A549 (cell line): ENCODE measurements around the gene ACSL3. TPM values are rescaled to one million over a fixed set of nuclear protein-coding genes. Genes with fewer than 3 reads are reported as not detected.
A peak's percentile ranks its signal among the peaks of the same experiment; 100 is the strongest.

Experiments used
- ATAC-seq, 2 experiments: fragments of 200-7000 bp in 1 of 2; fragments of >200 bp in 1 of 2; cut with Nextera tagmentation in 1 of 2; cut with Tn5 transposase in 1 of 2; 3 replicates each; pipeline versions ENCODE4 v1.8.0 to v1.9.1; 2018 to 2020; ENCODE audit warnings: mild to moderate bottlenecking in 1 of 2, moderate library complexity in 1 of 2
- CTCF ChIA-PET: fragments of 300-600 bp; sonication (Branson Sonifier 250); formaldehyde crosslinking; extraction: SDS; loops from one replicate; lab custom pipeline; 2021; ENCODE audit warnings: antibody characterized with exemption, inconsistent platforms; lab: Yijun Ruan, JAX
- POLR2A ChIA-PET: fragments of 350-600 bp; formaldehyde crosslinking; extraction: SDS; loops from one replicate; lab custom pipeline; 2021; ENCODE audit warnings: antibody characterized with exemption, inconsistent platforms; lab: Yijun Ruan, JAX
- DNase-seq, 2 experiments: peaks; one replicate each; pipeline versions ENCODE4 v3.0.0 to v3.0.0-alpha.2; 2011 to 2016; ENCODE audit warnings: low read depth in 1 of 2, low spot score in 1 of 2
- FAIRE-seq: peaks from 2 replicates; lab custom pipeline; 2011; peaks lifted over from hg19 to GRCh38; lab: Jason Lieb, UNC
- H3K27ac ChIP-seq, 2 experiments: fragments of >200 bp; sonication (Bioruptor Twin); formaldehyde crosslinking; 3 replicates each; pipeline ENCODE4 v1.5.1; 2016 to 2017
- H3K4me1 ChIP-seq: fragments of >200 bp; sonication (Bioruptor Twin); formaldehyde crosslinking; 3 replicates; pipeline ENCODE4 v1.6.1; 2016
- H3K4me2 ChIP-seq: fragments of >200 bp; sonication (Bioruptor Twin); formaldehyde crosslinking; 3 replicates; pipeline ENCODE4 v1.6.1; 2016
- H3K4me3 ChIP-seq: fragments of >200 bp; sonication (Bioruptor Twin); formaldehyde crosslinking; 3 replicates; pipeline ENCODE4 v1.5.1; 2016
- H3K9me3 ChIP-seq: fragments of >200 bp; sonication (Bioruptor Twin); formaldehyde crosslinking; 3 replicates; pipeline ENCODE4 v1.6.1; 2016
- CHD2 ChIP-seq: fragments of 150-350 bp; IDR thresholded peaks from 2 replicates; pipeline ENCODE4 v1.6.1; 2014; ENCODE audit warnings: low read length; ENCODE audit not compliant: partially characterized antibody
- CHD4 ChIP-seq: fragments of 200-600 bp; sonication (generic); IDR thresholded peaks from 2 replicates; pipeline ENCODE4 v1.6.1; 2016; ENCODE audit warnings: antibody characterized with exemption, mild to moderate bottlenecking, borderline replicate concordance
- EHMT2 ChIP-seq: fragments of 200-600 bp; sonication (generic); IDR thresholded peaks from 2 replicates; pipeline ENCODE4 v1.6.1; 2016; ENCODE audit warnings: antibody characterized with exemption, low read depth, mild to moderate bottlenecking, moderate library complexity
- FOSL2 ChIP-seq, 2 experiments: fragments of 450-650 bp in 1 of 2; fragments of >200 bp in 1 of 2; sonication (Bioruptor Twin) in 1 of 2; formaldehyde crosslinking; IDR thresholded peaks; 2 replicates each; pipeline versions ENCODE4 v1.5.0 to v1.6.1; 2016 to 2020; ENCODE audit warnings: mild to moderate bottlenecking in 1 of 2, moderate library complexity in 1 of 2
- HMGXB4 ChIP-seq: fragments of 250-450 bp; sonication (Bioruptor Pico); IDR thresholded peaks from 2 replicates; pipeline ENCODE4 v1.5.0; 2021; ENCODE audit warnings: mild to moderate bottlenecking, moderate library complexity, borderline replicate concordance
- JUN ChIP-seq, 2 experiments: fragments of >200 bp; sonication (Bioruptor Twin); formaldehyde crosslinking; IDR thresholded peaks; 2 replicates in 1 of 2; 3 replicates in 1 of 2; pipeline ENCODE4 v1.6.1; 2016 to 2017
- JUNB ChIP-seq: fragments of >200 bp; sonication (Bioruptor Twin); formaldehyde crosslinking; IDR thresholded peaks from 2 replicates; pipeline ENCODE4 v1.6.1; 2016
- MAFK ChIP-seq: fragments of 450-650 bp; IDR thresholded peaks from 2 replicates; pipeline ENCODE4 v1.6.1; 2014; ENCODE audit not compliant: partially characterized antibody
- MAZ ChIP-seq: fragments of 150-350 bp; IDR thresholded peaks from 2 replicates; pipeline ENCODE4 v1.6.1; 2014; ENCODE audit warnings: antibody characterized with exemption, low read depth, low read length, borderline replicate concordance
- NPAS2 ChIP-seq: fragments of 250-450 bp; sonication (Bioruptor Pico); IDR thresholded peaks from 2 replicates; pipeline ENCODE4 v1.8.0; 2022; ENCODE audit warnings: mild to moderate bottlenecking, moderate library complexity, borderline replicate concordance
- RAD21 ChIP-seq, 2 experiments: fragments of >200 bp in 1 of 2; sonication (Bioruptor Twin) in 1 of 2; formaldehyde crosslinking in 1 of 2; IDR thresholded peaks in 1 of 2; conservative IDR thresholded peaks in 1 of 2; 2 replicates in 1 of 2; 3 replicates in 1 of 2; pipeline ENCODE4 v1.6.1; 2012 to 2018; ENCODE audit warnings: inconsistent platforms in 1 of 2
- RCOR1 ChIP-seq: fragments of 150-350 bp; IDR thresholded peaks from 2 replicates; pipeline ENCODE4 v1.6.1; 2014; ENCODE audit warnings: antibody characterized with exemption, low read length, low read depth
- REST ChIP-seq: fragments of 200-600 bp; sonication (generic); IDR thresholded peaks from 2 replicates; pipeline ENCODE4 v1.6.1; 2016; ENCODE audit warnings: antibody characterized with exemption, mild to moderate bottlenecking, moderate library complexity
- RNF2 ChIP-seq: fragments of 200-600 bp; sonication (generic); IDR thresholded peaks from 2 replicates; pipeline ENCODE4 v1.6.1; 2016; ENCODE audit warnings: low read depth, mild to moderate bottlenecking, antibody characterized with exemption, moderate library complexity, borderline replicate concordance
- ZFP36 ChIP-seq: fragments of 450-650 bp; IDR thresholded peaks from 2 replicates; pipeline ENCODE4 v1.6.1; 2014; ENCODE audit warnings: borderline replicate concordance; ENCODE audit not compliant: partially characterized antibody
- WGBS: methylation state at CpG from one replicate; pipeline ENCODE4 v1.1.6; 2017; ENCODE audit errors: missing lambda C conversion rate; 5-methylcytosine and 5-hydroxymethylcytosine counted together
- polyA plus RNA-seq, 4 experiments: library from polyadenylated mRNA; depleted of rRNA in 3 of 4; stranded (reverse); fragments of >200 nt; fragmentation: RNase III in 1 of 4; extraction: RNeasy Plus Mini Kit Qiagen cat#74134 plus additional on column Dnase treatment in 1 of 4; gene quantifications; 2 replicates in 3 of 4; 3 replicates in 1 of 4; pipeline ENCODE4 v1.2.3, GENCODE V29; 2011 to 2017

The ACSL3 gene
- polyA plus RNA-seq, 2 of the 4 experiments (the other 2 are of a cell fraction) = 142 to 160 TPM

GRCh38 chr2:222813177-222813843 is 47.5 kb upstream of the ACSL3 start:
- TF ChIP-seq EHMT2 (no peak), RNF2 (no peak), NPAS2 (CRISPR knock-in tag) (no peak)
- Histone ChIP-seq H3K4me2 (0 out of 3 replicates have a peak overlapping the region, but pooled peaks have one; percentile 13), H3K4me3 (no peak overlapping the region), H3K9me3 (no peaks in the 10 kb centered on the region), H3K27ac (0 out of 6 replicates have a peak overlapping the region, but pooled peaks of 1 of the 2 experiments have one; percentile 1), H3K4me1 (peaks cover 9% of the 10 kb centered on the region; the same call in 1 of the 3 replicates)
- CTCF ChIA-PET = interaction anchor here (0.6 to 1.0 kb wide), 2 partner anchors 16 to 127 kb away, joined by 4 to 5 read pairs; no protein-coding TSS in a partner anchor
- FAIRE-seq (no peak), DNase-seq (no peak), ATAC-seq (peak; percentile 43 to 52; a peak in 3 of 6 replicates)
- POLR2A ChIA-PET = no interaction called here
- WGBS = 54% methylated on average over 6 of the region's 6 CpGs

DNA sequence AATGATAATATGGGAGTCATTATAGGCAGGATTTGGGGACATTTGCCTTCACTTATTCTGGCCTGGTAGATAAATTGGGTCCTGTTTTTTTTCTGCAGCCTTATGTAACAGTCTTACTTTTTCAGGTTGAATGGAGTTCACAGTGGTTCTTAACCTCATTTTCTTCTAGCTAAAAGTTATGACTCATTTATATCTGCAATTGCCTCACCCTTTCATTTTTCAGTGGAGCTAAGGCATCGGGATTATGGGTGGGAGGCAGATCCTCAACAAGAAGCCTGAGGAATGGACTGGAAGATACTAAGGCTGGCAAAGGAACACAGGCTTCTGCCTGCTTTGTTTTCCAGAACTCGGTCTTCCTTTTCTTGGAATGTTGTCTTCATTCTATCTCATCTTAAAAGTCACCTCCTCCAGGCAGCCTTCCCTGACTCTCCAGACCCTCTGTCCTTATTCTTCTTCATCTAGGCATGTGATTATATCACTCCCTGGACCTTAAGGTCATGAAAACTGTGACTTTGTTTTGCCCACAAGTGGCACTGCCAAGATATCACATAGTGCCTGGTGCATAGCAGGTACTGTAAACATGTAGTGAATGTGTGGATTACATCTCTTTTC is 41.0 kb upstream of the ACSL3 start:
- no peak overlapping the region for H3K4me2 ChIP-seq
- ATAC-seq (no peak), DNase-seq (no peak), FAIRE-seq (no peak)
- TF ChIP-seq MAZ (no peak), RAD21 (conservative IDR thresholded peaks at IDR 0.05 in 1 of 2, IDR thresholded peaks at IDR 0.05 in 1 of 2) (no peak), RCOR1 (no peak), MAFK (no peak), REST (no peak), JUN (IDR thresholded peaks at IDR 0.05) (no peak), HMGXB4 (CRISPR knock-in tag) (no peak), FOSL2 (IDR thresholded peaks at IDR 0.05) (no peak), FOSL2 (CRISPR knock-in tag; IDR thresholded peaks at IDR 0.05) (peak; percentile 46), CHD2 (no peak), CHD4 (no peak), ZFP36 (peak; percentile 83), JUNB (no peak)
- H3K4me1 ChIP-seq = peaks cover 12% of the 10 kb centered on the region; the same call in 1 of the 3 replicates
- no peak overlapping the region for H3K27ac ChIP-seq
- CTCF ChIA-PET = no interaction called here
- H3K4me3 ChIP-seq = no peak overlapping the region
- 57% methylated on average over 2 of the region's 2 CpGs for WGBS
- no peaks in the 10 kb centered on the region for H3K9me3 ChIP-seq
- POLR2A ChIA-PET = no interaction called here
